WTC11 (cell line): Measurements from ENCODE around the gene NUDT6. TPM values are rescaled to one million over a fixed set of nuclear protein-coding genes. Genes with fewer than 3 reads are reported as not detected.

Source experiments
- ATAC-seq: fragments of 200-7000 bp; cut with Tn5 transposase; 2 replicates; pipeline ENCODE4 v1.10.0; 2021; ENCODE audit warnings: mild to moderate bottlenecking, moderate library complexity
- CTCF ChIA-PET: fragments of 300-600 bp; sonication (Branson Sonifier 250); formaldehyde crosslinking; loops from one replicate; lab custom pipeline; 2021; ENCODE audit warnings: antibody characterized with exemption; lab: Charles Lee
- POLR2A ChIA-PET: fragments of 350-600 bp; sonication (Branson Sonifier 250); formaldehyde crosslinking; loops from one replicate; lab custom pipeline; 2021; ENCODE audit warnings: antibody characterized with exemption; lab: Charles Lee
- DNase-seq: peaks from one replicate; pipeline ENCODE4 v3.0.0; 2021; ENCODE audit warnings: low spot score
- H3K27ac Mint-ChIP-seq: 2 replicates; pipeline ENCODE4 v1.8.0; 2021; ENCODE audit warnings: mixed read lengths
- H3K27me3 Mint-ChIP-seq: 2 replicates; pipeline ENCODE4 v1.8.0; 2021; ENCODE audit warnings: low read depth, mild to moderate bottlenecking, moderate library complexity, mixed read lengths
- H3K36me3 Mint-ChIP-seq: 2 replicates; pipeline ENCODE4 v1.8.0; 2021; ENCODE audit warnings: mixed read lengths
- H3K4me1 Mint-ChIP-seq: 2 replicates; pipeline ENCODE4 v1.8.0; 2022; ENCODE audit warnings: mixed read lengths
- H3K4me3 Mint-ChIP-seq: 2 replicates; pipeline ENCODE4 v1.8.0; 2021; ENCODE audit warnings: mild to moderate bottlenecking, moderate library complexity, mixed read lengths
- H3K9me3 Mint-ChIP-seq: 2 replicates; pipeline ENCODE4 v1.8.0; 2021; ENCODE audit warnings: mixed read lengths
- ATF1 ChIP-seq: sonication (generic); formaldehyde crosslinking; IDR thresholded peaks from 2 replicates; pipeline ENCODE4 v1.8.1; 2023; ENCODE audit warnings: mild to moderate bottlenecking, moderate library complexity, missing genetic modification reagents
- CREM ChIP-seq: sonication (generic); formaldehyde crosslinking; IDR thresholded peaks from 2 replicates; pipeline ENCODE4 v1.8.1; 2022; ENCODE audit warnings: mild to moderate bottlenecking, missing genetic modification reagents, moderate library complexity
- ETV6 ChIP-seq: sonication (generic); formaldehyde crosslinking; IDR thresholded peaks from 2 replicates; pipeline ENCODE4 v1.8.1; 2022; ENCODE audit warnings: mild to moderate bottlenecking, missing genetic modification reagents
- FOXK1 ChIP-seq: sonication (generic); formaldehyde crosslinking; IDR thresholded peaks from 2 replicates; pipeline ENCODE4 v1.8.0; 2022; ENCODE audit warnings: mild to moderate bottlenecking, moderate library complexity, missing genetic modification reagents
- FOXP1 ChIP-seq: sonication (generic); formaldehyde crosslinking; IDR thresholded peaks from 2 replicates; pipeline ENCODE4 v1.8.0; 2022; ENCODE audit warnings: missing genetic modification reagents, mild to moderate bottlenecking, moderate library complexity, borderline replicate concordance
- FOXP4 ChIP-seq: sonication (generic); formaldehyde crosslinking; IDR thresholded peaks from 2 replicates; pipeline ENCODE4 v1.8.0; 2022; ENCODE audit warnings: mild to moderate bottlenecking, missing genetic modification reagents
- GRHL2 ChIP-seq: fragments of 250-450 bp; sonication (Bioruptor Pico); IDR thresholded peaks from 2 replicates; pipeline ENCODE4 v1.8.0; 2022; ENCODE audit warnings: mild to moderate bottlenecking, moderate library complexity; ENCODE audit not compliant: insufficient replicate concordance, severe bottlenecking
- IRF1 ChIP-seq: sonication (generic); formaldehyde crosslinking; IDR thresholded peaks from 2 replicates; pipeline ENCODE4 v1.8.0; 2023; ENCODE audit warnings: missing genetic modification reagents
- MAX ChIP-seq: sonication (generic); formaldehyde crosslinking; IDR thresholded peaks from 2 replicates; pipeline ENCODE4 v1.8.0; 2022; ENCODE audit warnings: mild to moderate bottlenecking, missing genetic modification reagents
- NR2C2 ChIP-seq: sonication (generic); formaldehyde crosslinking; IDR thresholded peaks from 2 replicates; pipeline ENCODE4 v1.8.0; 2022; ENCODE audit warnings: mild to moderate bottlenecking, missing genetic modification reagents
- RORB ChIP-seq: fragments of 250-450 bp; sonication (Bioruptor Pico); IDR thresholded peaks from 2 replicates; pipeline ENCODE4 v1.9.0; 2021; ENCODE audit warnings: mild to moderate bottlenecking
- TCF7 ChIP-seq: sonication (generic); formaldehyde crosslinking; IDR thresholded peaks from 2 replicates; pipeline ENCODE4 v1.8.0; 2022; ENCODE audit warnings: mild to moderate bottlenecking, low read depth, missing genetic modification reagents, moderate library complexity
- TEAD4 ChIP-seq: sonication (generic); formaldehyde crosslinking; IDR thresholded peaks from 2 replicates; pipeline ENCODE4 v1.8.0; 2022; ENCODE audit warnings: mild to moderate bottlenecking, missing genetic modification reagents
- USF2 ChIP-seq: sonication (generic); formaldehyde crosslinking; IDR thresholded peaks from 2 replicates; pipeline ENCODE4 v1.8.1; 2023; ENCODE audit warnings: mild to moderate bottlenecking, missing genetic modification reagents, moderate library complexity
- ZBTB21 ChIP-seq: sonication (generic); formaldehyde crosslinking; IDR thresholded peaks from 2 replicates; pipeline ENCODE4 v1.8.1; 2023; ENCODE audit warnings: mild to moderate bottlenecking, missing genetic modification reagents, borderline replicate concordance
- ZNF317 ChIP-seq: sonication (generic); formaldehyde crosslinking; IDR thresholded peaks from 2 replicates; pipeline ENCODE4 v1.8.1; 2023; ENCODE audit warnings: low read depth, mild to moderate bottlenecking, moderate library complexity, missing genetic modification reagents, borderline replicate concordance
- ZNF396 ChIP-seq: fragments of 250-450 bp; sonication (Bioruptor Pico); IDR thresholded peaks from 2 replicates; pipeline ENCODE4 v1.8.0; 2021; ENCODE audit warnings: mild to moderate bottlenecking, moderate library complexity, borderline replicate concordance
- ZNF416 ChIP-seq: fragments of 250-450 bp; sonication (Bioruptor Pico); IDR thresholded peaks from 2 replicates; pipeline ENCODE4 v1.9.0; 2021; ENCODE audit warnings: mild to moderate bottlenecking, inconsistent platforms
- total RNA-seq: library from RNA; stranded (reverse); gene quantifications from 3 replicates; pipeline ENCODE4 v1.2.3, GENCODE V29; 2021
- TF ChIP-seq, protein P1 (sequence below): fragments of 200-600 bp; IDR thresholded peaks from 2 replicates; pipeline ENCODE4 v1.8.0; 2022; ENCODE audit warnings: antibody characterized with exemption
- TF ChIP-seq, protein P2 (sequence below): sonication (generic); formaldehyde crosslinking; IDR thresholded peaks from 2 replicates; pipeline ENCODE4 v1.8.1; 2023; ENCODE audit warnings: mild to moderate bottlenecking, missing genetic modification reagents
- TF ChIP-seq, protein P3 (sequence below): sonication (generic); formaldehyde crosslinking; IDR thresholded peaks from 2 replicates; pipeline ENCODE4 v1.8.0; 2023; ENCODE audit warnings: missing genetic modification reagents, mild to moderate bottlenecking, borderline replicate concordance

NUDT6 gene
- total RNA-seq, 1 experiment from 2014 or later = 8.4 TPM

DNA sequence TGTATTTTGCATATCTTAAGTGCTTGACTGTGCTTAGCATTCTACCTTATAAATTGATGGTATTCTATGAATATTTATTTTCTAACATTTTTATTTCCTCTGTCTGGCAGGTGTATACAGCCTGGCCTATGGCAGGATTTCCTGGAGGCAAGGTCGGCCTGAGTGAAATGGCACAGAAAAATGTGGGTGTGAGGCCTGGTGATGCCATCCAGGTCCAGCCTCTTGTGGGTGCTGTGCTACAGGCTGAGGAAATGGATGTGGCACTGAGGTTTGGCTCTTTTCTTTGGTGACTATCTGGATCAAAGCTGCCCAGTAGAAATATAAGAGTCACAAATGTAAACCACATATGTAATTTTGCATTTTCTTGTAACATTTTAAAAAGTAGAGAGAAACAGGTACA lies 6.5 kb upstream of the NUDT6 start:
- Mint-ChIP-seq H3K36me3 (peaks cover 34% of the 10 kb centered on the region), H3K27me3 (no peaks in the 10 kb centered on the region), H3K4me3 (no peak overlapping the region), H3K27ac (no peak overlapping the region), H3K9me3 (no peaks in the 10 kb centered on the region), H3K4me1 (no peaks in the 10 kb centered on the region)
- TF ChIP-seq ATF1 (CRISPR knock-in tag) = no peak
- no peak for TF ChIP-seq TCF7
- TF ChIP-seq, protein P1, sequence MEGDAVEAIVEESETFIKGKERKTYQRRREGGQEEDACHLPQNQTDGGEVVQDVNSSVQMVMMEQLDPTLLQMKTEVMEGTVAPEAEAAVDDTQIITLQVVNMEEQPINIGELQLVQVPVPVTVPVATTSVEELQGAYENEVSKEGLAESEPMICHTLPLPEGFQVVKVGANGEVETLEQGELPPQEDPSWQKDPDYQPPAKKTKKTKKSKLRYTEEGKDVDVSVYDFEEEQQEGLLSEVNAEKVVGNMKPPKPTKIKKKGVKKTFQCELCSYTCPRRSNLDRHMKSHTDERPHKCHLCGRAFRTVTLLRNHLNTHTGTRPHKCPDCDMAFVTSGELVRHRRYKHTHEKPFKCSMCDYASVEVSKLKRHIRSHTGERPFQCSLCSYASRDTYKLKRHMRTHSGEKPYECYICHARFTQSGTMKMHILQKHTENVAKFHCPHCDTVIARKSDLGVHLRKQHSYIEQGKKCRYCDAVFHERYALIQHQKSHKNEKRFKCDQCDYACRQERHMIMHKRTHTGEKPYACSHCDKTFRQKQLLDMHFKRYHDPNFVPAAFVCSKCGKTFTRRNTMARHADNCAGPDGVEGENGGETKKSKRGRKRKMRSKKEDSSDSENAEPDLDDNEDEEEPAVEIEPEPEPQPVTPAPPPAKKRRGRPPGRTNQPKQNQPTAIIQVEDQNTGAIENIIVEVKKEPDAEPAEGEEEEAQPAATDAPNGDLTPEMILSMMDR = no peak
- TF ChIP-seq TEAD4 (CRISPR knock-in tag) = no peak
- TF ChIP-seq, protein P2, sequence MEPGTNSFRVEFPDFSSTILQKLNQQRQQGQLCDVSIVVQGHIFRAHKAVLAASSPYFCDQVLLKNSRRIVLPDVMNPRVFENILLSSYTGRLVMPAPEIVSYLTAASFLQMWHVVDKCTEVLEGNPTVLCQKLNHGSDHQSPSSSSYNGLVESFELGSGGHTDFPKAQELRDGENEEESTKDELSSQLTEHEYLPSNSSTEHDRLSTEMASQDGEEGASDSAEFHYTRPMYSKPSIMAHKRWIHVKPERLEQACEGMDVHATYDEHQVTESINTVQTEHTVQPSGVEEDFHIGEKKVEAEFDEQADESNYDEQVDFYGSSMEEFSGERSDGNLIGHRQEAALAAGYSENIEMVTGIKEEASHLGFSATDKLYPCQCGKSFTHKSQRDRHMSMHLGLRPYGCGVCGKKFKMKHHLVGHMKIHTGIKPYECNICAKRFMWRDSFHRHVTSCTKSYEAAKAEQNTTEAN (CRISPR knock-in tag) = no peak
- no peak for TF ChIP-seq RORB (CRISPR knock-in tag)
- no peak for TF ChIP-seq ZNF396 (CRISPR knock-in tag)
- no peak for TF ChIP-seq ZBTB21 (CRISPR knock-in tag)
- no peak for TF ChIP-seq ZNF317 (CRISPR knock-in tag)
- no peak for DNase-seq
- CTCF ChIA-PET = interaction anchor here (0.7 to 0.9 kb wide), 2 partner anchors 128 to 211 kb away, joined by 3 read pairs; no protein-coding TSS in a partner anchor
- ATAC-seq = no peak
- POLR2A ChIA-PET = no interaction called here

GRCh38 chr4:122922877-122923511 lies 597 bp upstream of the NUDT6 start:
- no peaks in the 10 kb centered on the region for H3K27me3 Mint-ChIP-seq
- H3K4me3 Mint-ChIP-seq = no peak overlapping the region
- DNase-seq (peak; percentile 82), ATAC-seq (peak; percentile 92)
- H3K27ac Mint-ChIP-seq = peak overlapping the region; percentile 94
- CTCF ChIA-PET = interaction anchor here (1.0 to 1.4 kb wide), 6 partner anchors 8 to 206 kb away, joined by 3 to 7 read pairs (median 5); partner anchors contain the start of gene BBS12
- POLR2A ChIA-PET = interaction anchor here (0.9 to 1.8 kb wide), 3 partner anchors 20 to 190 kb away, joined by 3 to 6 read pairs (median 4); partner anchors contain the start of gene BBS12
- peaks cover 9% of the 10 kb centered on the region for H3K4me1 Mint-ChIP-seq
- no peaks in the 10 kb centered on the region for H3K36me3 Mint-ChIP-seq
- no peaks in the 10 kb centered on the region for H3K9me3 Mint-ChIP-seq
- no peak for TF ChIP-seq GRHL2
- peak; percentile 88 for TF ChIP-seq ETV6
- TF ChIP-seq NR2C2 (CRISPR knock-in tag) = peak; percentile 91
- TF ChIP-seq IRF1 (CRISPR knock-in tag) = no peak
- TF ChIP-seq FOXP1 = no peak
- no peak for TF ChIP-seq FOXP4 (CRISPR knock-in tag)
- peak; percentile 58; the same call in 1 of the 2 replicates for TF ChIP-seq MAX (CRISPR knock-in tag)
- TF ChIP-seq USF2 (CRISPR knock-in tag) = peak; percentile 46; the same call in 1 of the 2 replicates
- TF ChIP-seq ZNF416 (CRISPR knock-in tag) = no peak
- peak; percentile 91 for TF ChIP-seq FOXK1 (CRISPR knock-in tag)
- TF ChIP-seq CREM (CRISPR knock-in tag) = no peak
- no peak for TF ChIP-seq ZNF317 (CRISPR knock-in tag)
- TF ChIP-seq, protein P3, sequence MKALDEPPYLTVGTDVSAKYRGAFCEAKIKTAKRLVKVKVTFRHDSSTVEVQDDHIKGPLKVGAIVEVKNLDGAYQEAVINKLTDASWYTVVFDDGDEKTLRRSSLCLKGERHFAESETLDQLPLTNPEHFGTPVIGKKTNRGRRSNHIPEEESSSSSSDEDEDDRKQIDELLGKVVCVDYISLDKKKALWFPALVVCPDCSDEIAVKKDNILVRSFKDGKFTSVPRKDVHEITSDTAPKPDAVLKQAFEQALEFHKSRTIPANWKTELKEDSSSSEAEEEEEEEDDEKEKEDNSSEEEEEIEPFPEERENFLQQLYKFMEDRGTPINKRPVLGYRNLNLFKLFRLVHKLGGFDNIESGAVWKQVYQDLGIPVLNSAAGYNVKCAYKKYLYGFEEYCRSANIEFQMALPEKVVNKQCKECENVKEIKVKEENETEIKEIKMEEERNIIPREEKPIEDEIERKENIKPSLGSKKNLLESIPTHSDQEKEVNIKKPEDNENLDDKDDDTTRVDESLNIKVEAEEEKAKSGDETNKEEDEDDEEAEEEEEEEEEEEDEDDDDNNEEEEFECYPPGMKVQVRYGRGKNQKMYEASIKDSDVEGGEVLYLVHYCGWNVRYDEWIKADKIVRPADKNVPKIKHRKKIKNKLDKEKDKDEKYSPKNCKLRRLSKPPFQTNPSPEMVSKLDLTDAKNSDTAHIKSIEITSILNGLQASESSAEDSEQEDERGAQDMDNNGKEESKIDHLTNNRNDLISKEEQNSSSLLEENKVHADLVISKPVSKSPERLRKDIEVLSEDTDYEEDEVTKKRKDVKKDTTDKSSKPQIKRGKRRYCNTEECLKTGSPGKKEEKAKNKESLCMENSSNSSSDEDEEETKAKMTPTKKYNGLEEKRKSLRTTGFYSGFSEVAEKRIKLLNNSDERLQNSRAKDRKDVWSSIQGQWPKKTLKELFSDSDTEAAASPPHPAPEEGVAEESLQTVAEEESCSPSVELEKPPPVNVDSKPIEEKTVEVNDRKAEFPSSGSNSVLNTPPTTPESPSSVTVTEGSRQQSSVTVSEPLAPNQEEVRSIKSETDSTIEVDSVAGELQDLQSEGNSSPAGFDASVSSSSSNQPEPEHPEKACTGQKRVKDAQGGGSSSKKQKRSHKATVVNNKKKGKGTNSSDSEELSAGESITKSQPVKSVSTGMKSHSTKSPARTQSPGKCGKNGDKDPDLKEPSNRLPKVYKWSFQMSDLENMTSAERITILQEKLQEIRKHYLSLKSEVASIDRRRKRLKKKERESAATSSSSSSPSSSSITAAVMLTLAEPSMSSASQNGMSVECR (CRISPR knock-in tag) = 0 out of 2 replicates have a peak, but pooled peaks have one; percentile 43
